ENCODE data around the gene CARS2. TPM values are rescaled to one million over a fixed set of nuclear protein-coding genes. Genes with fewer than 3 reads are reported as not detected.
"Not testable (repeated sequence)": the region's sequence is repeated elsewhere in the genome, so short reads cannot be mapped to it uniquely, and the experiment has no call there.

CARS2 gene, protein sequence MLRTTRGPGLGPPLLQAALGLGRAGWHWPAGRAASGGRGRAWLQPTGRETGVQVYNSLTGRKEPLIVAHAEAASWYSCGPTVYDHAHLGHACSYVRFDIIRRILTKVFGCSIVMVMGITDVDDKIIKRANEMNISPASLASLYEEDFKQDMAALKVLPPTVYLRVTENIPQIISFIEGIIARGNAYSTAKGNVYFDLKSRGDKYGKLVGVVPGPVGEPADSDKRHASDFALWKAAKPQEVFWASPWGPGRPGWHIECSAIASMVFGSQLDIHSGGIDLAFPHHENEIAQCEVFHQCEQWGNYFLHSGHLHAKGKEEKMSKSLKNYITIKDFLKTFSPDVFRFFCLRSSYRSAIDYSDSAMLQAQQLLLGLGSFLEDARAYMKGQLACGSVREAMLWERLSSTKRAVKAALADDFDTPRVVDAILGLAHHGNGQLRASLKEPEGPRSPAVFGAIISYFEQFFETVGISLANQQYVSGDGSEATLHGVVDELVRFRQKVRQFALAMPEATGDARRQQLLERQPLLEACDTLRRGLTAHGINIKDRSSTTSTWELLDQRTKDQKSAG
- 25.6 TPM for polyA plus RNA-seq (2013, experiment 1 of 2)
- polyA plus RNA-seq (2013, experiment 2 of 2) = 26.4 TPM

GRCh38 chr13:110705826-110706569 is at the start of gene CARS2:
Gene CARS2 (minus strand): TSS chr13:110706116. CDS start chr13:110706093, 23 bp downstream.
- Histone ChIP-seq H3K36me3 (ENCODE audit: insufficient read depth, low read length) (peaks cover 20% of the 10 kb centered on the region), H3K9ac (ENCODE audit: low read depth, low read length) (peak within 1 kb of the TSS; percentile 92), H3K9me3 (ENCODE audit: insufficient read depth, low read depth, low read length) (no peaks in the 10 kb centered on the region), H3K27me3 (ENCODE audit: insufficient read depth, low read length) (no peaks in the 10 kb centered on the region), H3K4me3 (ENCODE audit: low read length) (peak within 1 kb of the TSS; percentile 87), H3K27ac (ENCODE audit: low read depth, low read length) (peak within 1 kb of the TSS; percentile 62; the same call in 1 of the 2 replicates), H3K4me1 (ENCODE audit: insufficient read depth, low read length) (peaks cover 8% of the 10 kb centered on the region; the same call in 1 of the 2 replicates)
- WGBS = under 1% methylated on average over 80 of the region's 80 CpGs

- Histone ChIP-seq H3K9ac (ENCODE audit: low read depth, low read length) (no peak overlapping the region), H3K4me3 (ENCODE audit: low read length) (no peak overlapping the region), H3K27ac (ENCODE audit: low read depth, low read length) (no peak overlapping the region), H3K4me1 (ENCODE audit: insufficient read depth, low read length) (peaks cover 9% of the 10 kb centered on the region; the same call in 1 of the 2 replicates), H3K36me3 (ENCODE audit: insufficient read depth, low read length) (peaks cover 3% of the 10 kb centered on the region; the same call in 1 of the 2 replicates), H3K27me3 (ENCODE audit: insufficient read depth, low read length) (no peaks in the 10 kb centered on the region), H3K9me3 (ENCODE audit: insufficient read depth, low read depth, low read length) (peaks cover 31% of the 10 kb centered on the region)
- 70% methylated on average over 4 of the region's 4 CpGs for WGBS
Measured at GRCh38 chr13:110748271-110748670, 42.4 kb upstream of the CARS2 start.

- 100% methylated on average over 1 of the region's 1 CpG for WGBS
- Histone ChIP-seq H3K36me3 (ENCODE audit: insufficient read depth, low read length) (peaks cover 3% of the 10 kb centered on the region; the same call in 1 of the 2 replicates), H3K9me3 (ENCODE audit: insufficient read depth, low read depth, low read length) (peaks cover 30% of the 10 kb centered on the region), H3K27ac (ENCODE audit: low read depth, low read length) (no peak overlapping the region), H3K9ac (ENCODE audit: low read depth, low read length) (no peak overlapping the region), H3K4me1 (ENCODE audit: insufficient read depth, low read length) (peaks cover 9% of the 10 kb centered on the region; the same call in 1 of the 2 replicates), H3K4me3 (ENCODE audit: low read length) (no peak overlapping the region), H3K27me3 (ENCODE audit: insufficient read depth, low read length) (no peaks in the 10 kb centered on the region)
Measured at GRCh38 chr13:110746438-110746837, 40.5 kb upstream of the CARS2 start.

- H3K4me3 ChIP-seq (ENCODE audit: low read length) = no peak overlapping the region
- H3K9ac ChIP-seq (ENCODE audit: low read depth, low read length) = no peak overlapping the region
- no peaks in the 10 kb centered on the region for H3K36me3 ChIP-seq (ENCODE audit: insufficient read depth, low read length)
- H3K27me3 ChIP-seq (ENCODE audit: insufficient read depth, low read length) = no peaks in the 10 kb centered on the region
- peaks cover 9% of the 10 kb centered on the region; the same call in 1 of the 2 replicates for H3K4me1 ChIP-seq (ENCODE audit: insufficient read depth, low read length)
- H3K9me3 ChIP-seq (ENCODE audit: insufficient read depth, low read depth, low read length) = peaks cover 23% of the 10 kb centered on the region
- no peak overlapping the region for H3K27ac ChIP-seq (ENCODE audit: low read depth, low read length)
- 90% methylated on average over 1 of the region's 1 CpG for WGBS
Measured at GRCh38 chr13:110743687-110744086, 37.8 kb upstream of the CARS2 start.

DNA sequence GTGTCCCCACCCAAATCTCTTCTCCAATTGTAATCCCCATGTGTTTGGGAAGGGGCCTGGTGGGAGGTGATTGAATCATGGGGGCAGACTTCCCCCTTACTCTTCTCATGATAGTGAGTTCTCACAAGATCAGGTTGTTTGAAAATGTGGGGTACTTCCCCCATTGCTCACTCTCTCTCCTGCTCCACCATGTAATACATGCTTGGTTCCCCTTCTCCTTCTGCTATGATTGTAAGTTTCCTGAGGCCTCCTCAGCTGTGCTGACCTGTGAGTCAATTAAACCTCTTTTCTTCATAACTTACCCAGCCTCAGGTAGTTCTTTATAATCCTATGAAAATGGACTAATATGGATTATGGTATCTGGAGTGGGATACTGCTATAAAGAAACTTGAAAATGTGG is 31.6 kb upstream of the CARS2 start:
- H3K36me3 ChIP-seq (ENCODE audit: insufficient read depth, low read length) = no peaks in the 10 kb centered on the region

DNA sequence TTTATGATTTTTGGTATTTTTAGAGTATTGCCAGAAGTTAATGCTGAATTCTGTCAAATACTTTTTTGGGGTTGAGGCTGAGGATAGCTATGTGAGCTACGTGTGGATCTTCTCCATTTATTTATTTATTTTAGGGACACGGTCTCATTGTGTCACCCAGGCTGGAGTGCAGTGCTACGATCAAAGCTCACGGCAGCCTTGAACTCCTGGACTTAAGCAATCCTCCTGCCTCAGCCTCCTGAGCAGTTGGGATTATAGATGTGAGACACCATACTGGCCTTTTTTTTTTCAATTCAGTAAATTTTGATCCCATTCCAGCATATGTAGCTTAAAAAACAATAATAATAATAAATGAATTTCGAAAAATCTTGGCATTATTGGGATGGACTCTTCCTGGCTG is 28.6 kb upstream of the CARS2 start:
- 93% methylated on average over 4 of the region's 5 CpGs for WGBS
- Histone ChIP-seq H3K27me3 (ENCODE audit: insufficient read depth, low read length) (no peaks in the 10 kb centered on the region), H3K4me1 (ENCODE audit: insufficient read depth, low read length) (no peaks in the 10 kb centered on the region), H3K27ac (ENCODE audit: low read depth, low read length) (no peak overlapping the region), H3K9me3 (ENCODE audit: insufficient read depth, low read depth, low read length) (peaks cover 4% of the 10 kb centered on the region), H3K36me3 (ENCODE audit: insufficient read depth, low read length) (no peaks in the 10 kb centered on the region), H3K9ac (ENCODE audit: low read depth, low read length) (no peak overlapping the region), H3K4me3 (ENCODE audit: low read length) (no peak overlapping the region)

More for the DNA sequence above, 31.6 kb upstream of the CARS2 start:
- H3K4me3 ChIP-seq (ENCODE audit: low read length) = no peak overlapping the region
- no peak overlapping the region for H3K9ac ChIP-seq (ENCODE audit: low read depth, low read length)
- peaks cover 9% of the 10 kb centered on the region for H3K9me3 ChIP-seq (ENCODE audit: insufficient read depth, low read depth, low read length)
- no peak overlapping the region for H3K27ac ChIP-seq (ENCODE audit: low read depth, low read length)
- H3K27me3 ChIP-seq (ENCODE audit: insufficient read depth, low read length) = no peaks in the 10 kb centered on the region
- no peaks in the 10 kb centered on the region for H3K4me1 ChIP-seq (ENCODE audit: insufficient read depth, low read length)

GRCh38 chr13:110731072-110731471 is 25.2 kb upstream of the CARS2 start:
- no peak overlapping the region for H3K4me3 ChIP-seq (ENCODE audit: low read length)
- WGBS = 98% methylated on average over 3 of the region's 3 CpGs
- H3K9me3 ChIP-seq (ENCODE audit: insufficient read depth, low read depth, low read length) = no peaks in the 10 kb centered on the region
- H3K36me3 ChIP-seq (ENCODE audit: insufficient read depth, low read length) = no peaks in the 10 kb centered on the region
- H3K27me3 ChIP-seq (ENCODE audit: insufficient read depth, low read length) = no peaks in the 10 kb centered on the region
- no peaks in the 10 kb centered on the region for H3K4me1 ChIP-seq (ENCODE audit: insufficient read depth, low read length)
- H3K9ac ChIP-seq (ENCODE audit: low read depth, low read length) = no peak overlapping the region
- H3K27ac ChIP-seq (ENCODE audit: low read depth, low read length) = no peak overlapping the region

- H3K4me3 ChIP-seq (ENCODE audit: low read length) = no peak overlapping the region
- H3K4me1 ChIP-seq (ENCODE audit: insufficient read depth, low read length) = no peaks in the 10 kb centered on the region
- no peak overlapping the region for H3K27ac ChIP-seq (ENCODE audit: low read depth, low read length)
- 97% methylated on average over 9 of the region's 9 CpGs for WGBS
- no peaks in the 10 kb centered on the region for H3K27me3 ChIP-seq (ENCODE audit: insufficient read depth, low read length)
- H3K9me3 ChIP-seq (ENCODE audit: insufficient read depth, low read depth, low read length) = no peaks in the 10 kb centered on the region
- no peak overlapping the region for H3K9ac ChIP-seq (ENCODE audit: low read depth, low read length)
- peaks cover 4% of the 10 kb centered on the region for H3K36me3 ChIP-seq (ENCODE audit: insufficient read depth, low read length)
Measured at GRCh38 chr13:110726726-110727125, 20.8 kb upstream of the CARS2 start.

- H3K36me3 ChIP-seq (ENCODE audit: insufficient read depth, low read length); H3K4me3 ChIP-seq (ENCODE audit: low read length); H3K4me1 ChIP-seq (ENCODE audit: insufficient read depth, low read length); H3K27ac ChIP-seq (ENCODE audit: low read depth, low read length); H3K9ac ChIP-seq (ENCODE audit: low read depth, low read length); H3K27me3 ChIP-seq (ENCODE audit: insufficient read depth, low read length); H3K9me3 ChIP-seq (ENCODE audit: insufficient read depth, low read depth, low read length): not testable (repeated sequence)
- WGBS = 95% methylated on average over 6 of the region's 6 CpGs
Measured at GRCh38 chr13:110726153-110726552, 20.2 kb upstream of the CARS2 start.

DNA sequence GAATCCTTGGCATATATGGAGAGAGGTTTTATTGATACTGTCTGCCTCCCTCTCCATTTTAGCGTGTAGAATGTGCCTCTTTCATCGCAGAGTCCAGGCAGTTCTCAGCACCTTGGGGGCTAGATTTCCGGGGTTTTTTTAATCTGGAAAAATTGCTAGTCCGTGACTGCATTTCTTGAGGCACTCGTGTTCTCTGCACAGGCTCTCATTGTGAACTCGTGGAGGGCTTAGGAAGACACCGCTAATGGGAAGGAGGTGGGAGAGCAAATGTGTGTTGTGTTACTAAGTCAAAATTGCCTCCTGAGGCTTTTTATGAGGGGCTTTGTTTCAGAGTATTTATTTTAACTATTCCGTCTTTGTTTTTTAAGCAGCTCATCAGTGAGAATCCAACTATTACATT is 17.7 kb upstream of the CARS2 start:
- Histone ChIP-seq H3K36me3 (ENCODE audit: insufficient read depth, low read length) (peaks cover 28% of the 10 kb centered on the region), H3K27ac (ENCODE audit: low read depth, low read length) (no peak overlapping the region), H3K9ac (ENCODE audit: low read depth, low read length) (no peak overlapping the region), H3K4me1 (ENCODE audit: insufficient read depth, low read length) (no peaks in the 10 kb centered on the region), H3K9me3 (ENCODE audit: insufficient read depth, low read depth, low read length) (no peaks in the 10 kb centered on the region), H3K27me3 (ENCODE audit: insufficient read depth, low read length) (no peaks in the 10 kb centered on the region), H3K4me3 (ENCODE audit: low read length) (no peak overlapping the region)
- WGBS = 90% methylated on average over 8 of the region's 8 CpGs

DNA sequence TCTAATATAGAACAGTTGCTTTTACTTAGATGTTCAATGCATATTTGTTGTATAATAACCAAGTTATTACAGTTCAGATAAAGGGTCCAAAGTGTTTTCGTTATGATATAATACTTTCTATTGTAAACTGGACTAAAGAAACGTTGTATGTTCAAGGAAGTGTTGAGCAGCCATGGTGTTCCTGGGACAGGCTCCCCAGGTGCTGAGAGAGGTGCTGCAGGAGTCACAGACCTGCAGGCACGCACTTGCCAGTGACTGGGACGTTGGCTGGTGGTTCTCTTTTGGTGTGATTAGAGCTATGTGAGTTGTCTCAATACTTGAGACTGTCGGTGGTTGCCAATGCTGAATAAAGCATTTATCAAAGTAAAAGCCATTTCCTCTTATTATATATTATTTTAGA is 17.1 kb upstream of the CARS2 start:
- Histone ChIP-seq H3K4me1 (ENCODE audit: insufficient read depth, low read length) (0 out of 2 replicates have a peak, but pooled peaks cover 1% of the 10 kb centered on the region), H3K27ac (ENCODE audit: low read depth, low read length) (no peak overlapping the region), H3K9me3 (ENCODE audit: insufficient read depth, low read depth, low read length) (no peaks in the 10 kb centered on the region), H3K4me3 (ENCODE audit: low read length) (no peak overlapping the region), H3K27me3 (ENCODE audit: insufficient read depth, low read length) (no peaks in the 10 kb centered on the region), H3K9ac (ENCODE audit: low read depth, low read length) (no peak overlapping the region), H3K36me3 (ENCODE audit: insufficient read depth, low read length) (peaks cover 28% of the 10 kb centered on the region)
- WGBS = 89% methylated on average over 4 of the region's 5 CpGs

Data from HUES64 (cell line).